Measurements from ENCODE around the gene CIPC. TPM values are rescaled to one million over a fixed set of nuclear protein-coding genes. Genes with fewer than 3 reads are reported as not detected.

The CIPC gene
- total and polyA plus RNA-seq, 9 donors: 7.0 to 32.4 (median 21.4) TPM

- no peaks in the 10 kb centered on the region for H3K4me1 ChIP-seq (ENCODE audit: insufficient read depth)
- TF ChIP-seq POLR2A (IDR thresholded peaks at IDR 0.05): no peak
- no peaks in the 10 kb centered on the region for H3K36me3 ChIP-seq
- DNase-seq: no peak
- H3K4me3 ChIP-seq: no peak overlapping the region
- intact Hi-C loops (cut with DNase I): loop anchor here in 1 of 4 donors (10.0 kb wide), 1 partner anchor 156 kb away; no protein-coding TSS in a partner anchor
- H3K27me3 ChIP-seq: no peaks in the 10 kb centered on the region
- H3K9me3 ChIP-seq: no peaks in the 10 kb centered on the region
- WGBS, 3 donors: 62 to 75% (median 68%) methylated on average over 2 of the region's 2 CpGs
- no peak overlapping the region for H3K27ac ChIP-seq
Measured at GRCh38 chr14:77158882-77159255, 60.8 kb downstream of the CIPC start.

- WGBS, 3 donors: 78 to 84% (median 83%) methylated on average over 4 of the region's 4 CpGs
- no peaks in the 10 kb centered on the region for H3K36me3 ChIP-seq
- H3K9me3 ChIP-seq: no peaks in the 10 kb centered on the region
- no peaks in the 10 kb centered on the region for H3K27me3 ChIP-seq
- no peak overlapping the region for H3K27ac ChIP-seq
- no peak for DNase-seq
- TF ChIP-seq CTCF (IDR thresholded peaks at IDR 0.05) (no peak), EP300 (IDR thresholded peaks at IDR 0.05) (no peak), POLR2A (IDR thresholded peaks at IDR 0.05) (no peak)
- intact Hi-C loops (cut with DNase I): no loop called here
- H3K4me3 ChIP-seq: no peak overlapping the region
- no peaks in the 10 kb centered on the region for H3K4me1 ChIP-seq (ENCODE audit: insufficient read depth)
Measured at GRCh38 chr14:77161011-77161410, 63.0 kb downstream of the CIPC start.

Other genes with a start within 250 kb of the CIPC start
- 100 to 1,000 TPM in 2 of 7 donors, 10 to 100 TPM in 5; 52.2 to 126 (median 78.4) TPM for gene IRF2BPL, start 69.5 kb upstream of the CIPC start, total RNA-seq
- 10 to 100 TPM; 14.1 to 35.0 TPM for gene IRF2BPL, start 69.5 kb upstream of the CIPC start, polyA plus RNA-seq
- gene ZDHHC22, start 43.5 kb downstream of the CIPC start, total RNA-seq: not detected
- under 1 TPM in 1 of 2 donors, not detected in 1; 0.02 TPM for gene ZDHHC22, start 43.5 kb downstream of the CIPC start, polyA plus RNA-seq
- gene TMEM63C, start 83.5 kb downstream of the CIPC start, total RNA-seq: under 1 TPM in 6 of 7 donors, not detected in 1; 0.23 to 0.77 (median 0.25) TPM
- gene TMEM63C, start 83.5 kb downstream of the CIPC start, polyA plus RNA-seq: 1 to 10 TPM in 1 of 2 donors, under 1 TPM in 1; 0.16 to 1.7 TPM
- gene NGB, start 172.9 kb downstream of the CIPC start, total RNA-seq: under 1 TPM in 1 of 7 donors, not detected in 6; 0.11 TPM
- gene NGB, start 172.9 kb downstream of the CIPC start, polyA plus RNA-seq: under 1 TPM in 1 of 2 donors, not detected in 1; 0.04 TPM
- gene POMT2, start 222.6 kb downstream of the CIPC start, total RNA-seq: 10 to 100 TPM; 10.8 to 31.7 (median 16.1) TPM
- gene POMT2, start 222.6 kb downstream of the CIPC start, polyA plus RNA-seq: 10 to 100 TPM in 1 of 2 donors, 1 to 10 TPM in 1; 6.7 to 35.3 TPM
- 10 to 100 TPM in 4 of 7 donors, 1 to 10 TPM in 3; 4.7 to 13.0 (median 10.5) TPM for gene GSTZ1, start 222.8 kb downstream of the CIPC start, total RNA-seq
- gene GSTZ1, start 222.8 kb downstream of the CIPC start, polyA plus RNA-seq: 10 to 100 TPM; 13.2 to 13.4 TPM